MM.1S (cell line): ENCODE measurements around the gene FUT4.

Experiments
- DNase-seq: peaks from one replicate; pipeline ENCODE4 v3.0.0-alpha.2; 2015
- H2AFZ ChIP-seq: fragments of 300-600 bp; sonication (generic); 2 replicates; pipeline ENCODE4 v1.6.0; 2016; ENCODE audit warnings: antibody characterized with exemption, low read length
- H3F3A ChIP-seq: fragments of 300-600 bp; sonication (generic); 2 replicates; pipeline ENCODE4 v1.6.1; 2016; ENCODE audit warnings: mild to moderate bottlenecking, antibody characterized with exemption, low read length, moderate library complexity, mixed read lengths; ENCODE audit not compliant: insufficient read depth
- H3K27ac ChIP-seq: fragments of 300-600 bp; sonication (generic); 2 replicates; pipeline ENCODE4 v1.5.1; 2016; ENCODE audit warnings: mild to moderate bottlenecking, low read length
- H3K27me3 ChIP-seq: fragments of 300-600 bp; sonication (generic); replicated peaks from 2 replicates; pipeline ENCODE4 v1.6.0; 2016; ENCODE audit warnings: low read length; ENCODE audit not compliant: insufficient read depth
- H3K36me3 ChIP-seq: fragments of 300-600 bp; sonication (generic); replicated peaks from 2 replicates; pipeline ENCODE4 v1.6.1; 2016; ENCODE audit warnings: mild to moderate bottlenecking, low read length, mixed read lengths; ENCODE audit not compliant: insufficient read depth
- H3K4me1 ChIP-seq: fragments of 300-600 bp; sonication (generic); 2 replicates; pipeline ENCODE4 v1.6.1; 2016; ENCODE audit warnings: low read length, mixed read lengths
- H3K4me2 ChIP-seq: fragments of 300-600 bp; sonication (generic); 2 replicates; pipeline ENCODE4 v1.6.0; 2016; ENCODE audit warnings: low read depth, low read length
- H3K4me3 ChIP-seq: fragments of 300-600 bp; sonication (generic); 2 replicates; pipeline ENCODE4 v1.5.1; 2016; ENCODE audit warnings: low read length, mixed read lengths
- H3K79me2 ChIP-seq: fragments of 300-600 bp; sonication (generic); 2 replicates; pipeline ENCODE4 v1.6.1; 2016; ENCODE audit warnings: mixed run types, low read length, mixed read lengths
- H3K9ac ChIP-seq: fragments of 300-600 bp; sonication (generic); 2 replicates; pipeline ENCODE4 v1.6.1; 2016; ENCODE audit warnings: low read length, mixed read lengths
- H3K9me2 ChIP-seq: fragments of 300-600 bp; sonication (generic); replicated peaks from 2 replicates; pipeline ENCODE4 v1.6.1; 2016; ENCODE audit warnings: mild to moderate bottlenecking, low read length, mixed read lengths; ENCODE audit not compliant: insufficient read depth
- H3K9me3 ChIP-seq: fragments of 300-600 bp; sonication (generic); replicated peaks from 2 replicates; pipeline ENCODE4 v1.6.1; 2016; ENCODE audit warnings: mild to moderate bottlenecking, low read length, mixed read lengths; ENCODE audit not compliant: insufficient read depth
- H4K20me1 ChIP-seq: fragments of 300-600 bp; sonication (generic); 2 replicates; pipeline ENCODE4 v1.6.1; 2016; ENCODE audit warnings: mild to moderate bottlenecking, low read length, moderate library complexity, mixed read lengths; ENCODE audit not compliant: insufficient read depth
- EZH2 ChIP-seq: fragments of 300-600 bp; sonication (generic); optimal IDR thresholded peaks from 2 replicates; pipeline ENCODE3; 2017; ENCODE audit warnings: low read depth, mild to moderate bottlenecking, antibody characterized with exemption, low read length, mixed read lengths
- EZH2phosphoT487 ChIP-seq: fragments of 300-600 bp; sonication (generic); IDR thresholded peaks from 2 replicates; pipeline ENCODE4 v1.6.1; 2018; ENCODE audit warnings: antibody characterized with exemption, low read length
- TF ChIP-seq, protein P1 (sequence below): fragments of 300-600 bp; sonication (generic); IDR thresholded peaks from 2 replicates; pipeline ENCODE4 v1.5.1; 2016; ENCODE audit warnings: antibody characterized with exemption, low read length, mixed read lengths

Gene FUT4

DNA sequence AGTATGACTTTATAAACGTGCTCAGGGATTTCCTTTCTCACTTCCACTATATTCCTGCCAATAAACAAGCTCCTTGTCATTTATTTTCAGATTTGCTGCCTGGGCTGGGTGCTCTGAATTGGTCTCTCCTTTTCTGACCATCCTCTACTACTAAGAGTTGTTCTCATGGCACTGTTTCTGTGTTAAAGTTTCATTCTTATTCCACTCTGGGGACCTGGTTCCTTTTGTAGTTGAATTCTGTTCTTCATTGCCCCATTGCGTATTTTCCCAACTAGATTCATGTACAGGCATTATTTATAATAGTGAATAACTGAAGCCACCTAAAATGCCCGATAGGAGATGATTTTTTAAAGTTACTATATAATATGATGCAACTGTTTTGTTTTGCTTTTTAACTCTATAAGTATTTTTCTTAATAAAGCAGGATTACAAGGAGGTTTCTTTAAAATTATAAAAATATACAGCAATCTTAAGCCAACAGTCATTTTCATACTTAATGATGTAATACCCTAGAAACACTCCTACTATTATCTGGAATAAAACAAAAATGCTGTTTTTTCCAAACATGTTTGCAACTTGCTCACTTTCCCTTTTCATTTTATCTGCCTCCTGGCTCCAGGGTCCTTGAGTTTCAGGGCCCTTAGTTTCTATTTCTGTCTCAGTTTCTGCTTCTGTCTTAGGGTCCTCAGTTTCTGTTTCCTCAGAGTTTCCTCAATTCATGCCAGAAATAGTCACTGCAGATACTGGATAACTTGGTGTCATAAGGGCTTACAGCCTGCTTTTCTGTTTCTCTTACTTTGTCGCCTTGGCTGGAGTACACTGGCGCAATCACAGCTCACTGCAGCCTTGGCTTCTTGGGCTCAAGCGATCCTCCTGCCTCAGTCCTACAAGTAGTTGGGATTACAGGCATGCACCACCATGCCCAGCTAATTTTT, 9.8 kb upstream of the FUT4 start:
- Histone ChIP-seq H2AFZ (no peak overlapping the region), H3K27ac (no peak overlapping the region), H3K9ac (no peak overlapping the region), H3K9me3 (no peaks in the 10 kb centered on the region), H3K79me2 (no peaks in the 10 kb centered on the region), H3F3A (no peaks in the 10 kb centered on the region), H3K4me1 (no peaks in the 10 kb centered on the region), H3K9me2 (no peaks in the 10 kb centered on the region), H4K20me1 (no peaks in the 10 kb centered on the region), H3K4me2 (no peak overlapping the region), H3K36me3 (no peaks in the 10 kb centered on the region), H3K4me3 (no peak overlapping the region), H3K27me3 (no peaks in the 10 kb centered on the region)
- TF ChIP-seq, protein P1, sequence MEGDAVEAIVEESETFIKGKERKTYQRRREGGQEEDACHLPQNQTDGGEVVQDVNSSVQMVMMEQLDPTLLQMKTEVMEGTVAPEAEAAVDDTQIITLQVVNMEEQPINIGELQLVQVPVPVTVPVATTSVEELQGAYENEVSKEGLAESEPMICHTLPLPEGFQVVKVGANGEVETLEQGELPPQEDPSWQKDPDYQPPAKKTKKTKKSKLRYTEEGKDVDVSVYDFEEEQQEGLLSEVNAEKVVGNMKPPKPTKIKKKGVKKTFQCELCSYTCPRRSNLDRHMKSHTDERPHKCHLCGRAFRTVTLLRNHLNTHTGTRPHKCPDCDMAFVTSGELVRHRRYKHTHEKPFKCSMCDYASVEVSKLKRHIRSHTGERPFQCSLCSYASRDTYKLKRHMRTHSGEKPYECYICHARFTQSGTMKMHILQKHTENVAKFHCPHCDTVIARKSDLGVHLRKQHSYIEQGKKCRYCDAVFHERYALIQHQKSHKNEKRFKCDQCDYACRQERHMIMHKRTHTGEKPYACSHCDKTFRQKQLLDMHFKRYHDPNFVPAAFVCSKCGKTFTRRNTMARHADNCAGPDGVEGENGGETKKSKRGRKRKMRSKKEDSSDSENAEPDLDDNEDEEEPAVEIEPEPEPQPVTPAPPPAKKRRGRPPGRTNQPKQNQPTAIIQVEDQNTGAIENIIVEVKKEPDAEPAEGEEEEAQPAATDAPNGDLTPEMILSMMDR = no peak
- TF ChIP-seq EZH2 (no peak), EZH2phosphoT487 (no peak)
- no peak for DNase-seq

DNA sequence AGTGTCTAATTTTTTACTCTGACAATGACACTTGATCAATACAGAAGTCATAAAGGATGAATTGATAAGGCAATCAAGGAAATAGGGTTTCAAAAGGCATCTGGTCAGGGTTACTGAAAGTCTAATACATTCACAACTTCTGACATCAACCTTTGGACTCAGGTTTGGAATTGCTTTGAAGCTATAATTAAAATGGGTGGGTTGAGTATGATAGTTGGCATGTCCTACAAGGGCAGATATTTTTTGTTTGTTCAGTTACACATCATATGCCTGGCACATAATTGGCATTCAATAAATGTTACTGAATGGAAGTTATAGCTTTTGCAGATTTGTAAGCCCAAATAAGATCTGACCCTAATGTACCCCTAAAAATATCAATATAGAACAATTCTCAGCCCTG, 7.3 kb upstream of the FUT4 start:
- no peak overlapping the region for H3K4me2 ChIP-seq
- H3K9me3 ChIP-seq = no peaks in the 10 kb centered on the region
- H3K27me3 ChIP-seq = no peaks in the 10 kb centered on the region
- no peaks in the 10 kb centered on the region for H4K20me1 ChIP-seq
- H3K4me3 ChIP-seq = no peak overlapping the region
- H2AFZ ChIP-seq = no peak overlapping the region
- H3K9ac ChIP-seq = no peak overlapping the region
- no peaks in the 10 kb centered on the region for H3K36me3 ChIP-seq
- no peaks in the 10 kb centered on the region for H3K4me1 ChIP-seq
- no peak for DNase-seq
- no peaks in the 10 kb centered on the region for H3K9me2 ChIP-seq
- TF ChIP-seq EZH2phosphoT487 (no peak), EZH2 (no peak)
- TF ChIP-seq, protein P1 = no peak
- no peaks in the 10 kb centered on the region for H3F3A ChIP-seq
- H3K79me2 ChIP-seq = no peaks in the 10 kb centered on the region
- no peak overlapping the region for H3K27ac ChIP-seq

DNA sequence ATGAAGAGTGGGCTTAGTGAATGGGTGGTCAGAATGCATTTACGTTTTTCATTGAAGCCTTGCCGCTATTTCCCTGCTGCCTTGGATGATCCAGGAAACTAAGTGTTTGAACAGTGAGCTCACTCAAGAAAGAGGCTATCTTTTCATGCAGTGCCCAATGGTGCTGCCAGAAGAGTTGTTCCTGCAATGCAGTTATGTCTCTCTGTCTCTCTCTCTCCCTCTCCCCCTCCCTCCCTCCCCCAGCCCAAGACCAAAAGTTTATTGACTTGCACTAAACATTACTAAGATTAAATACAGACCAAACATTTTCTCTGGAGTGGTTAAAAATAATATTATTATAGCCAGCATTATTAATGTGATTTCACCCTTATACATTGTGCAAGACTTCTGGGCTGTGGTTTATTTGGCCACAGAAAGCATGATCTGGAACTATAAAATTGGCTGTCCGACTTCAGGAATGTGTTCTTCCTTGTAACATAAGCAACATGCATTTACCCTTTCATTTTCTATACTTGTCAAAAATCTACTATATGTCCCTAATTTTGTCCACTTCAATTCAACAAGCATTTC, 6.6 kb upstream of the FUT4 start:
- H3K4me3 ChIP-seq = no peak overlapping the region
- no peaks in the 10 kb centered on the region for H3K27me3 ChIP-seq
- no peak overlapping the region for H3K4me2 ChIP-seq
- H3F3A ChIP-seq = no peaks in the 10 kb centered on the region
- H3K4me1 ChIP-seq = no peaks in the 10 kb centered on the region
- no peak overlapping the region for H3K27ac ChIP-seq
- H4K20me1 ChIP-seq = no peaks in the 10 kb centered on the region
- H3K9me3 ChIP-seq = no peaks in the 10 kb centered on the region
- no peak overlapping the region for H2AFZ ChIP-seq
- no peaks in the 10 kb centered on the region for H3K9me2 ChIP-seq
- no peaks in the 10 kb centered on the region for H3K79me2 ChIP-seq
- no peak for DNase-seq
- TF ChIP-seq EZH2 (no peak), EZH2phosphoT487 (no peak)
- TF ChIP-seq, protein P1 = no peak
- no peaks in the 10 kb centered on the region for H3K36me3 ChIP-seq
- no peak overlapping the region for H3K9ac ChIP-seq
